Measurements from ENCODE around the gene SRF.

The SRF gene

GRCh38 chr6:43180985-43181384 is 9.9 kb downstream of the SRF start:
- no peak overlapping the region for H3K4me3 ChIP-seq (ENCODE audit: low read length)

DNA sequence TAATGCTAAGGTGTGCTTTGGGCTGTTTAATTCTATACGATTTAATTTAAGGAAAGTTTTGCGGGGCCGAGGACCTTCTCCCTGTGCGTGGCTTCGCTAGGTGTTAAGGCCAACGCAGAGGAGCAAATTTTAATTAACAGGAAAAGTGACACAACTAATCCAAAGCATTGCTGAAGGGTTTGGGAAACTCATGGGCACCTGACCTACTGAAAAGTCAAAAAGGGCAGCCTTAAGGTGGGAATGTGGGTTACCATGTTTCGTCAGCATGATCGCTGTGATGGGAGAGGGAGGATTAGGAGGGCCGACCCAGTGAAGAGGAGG is 10.5 kb downstream of the SRF start:
- no peak for DNase-seq (ENCODE audit: low read depth, low spot score)
- H3K4me3 ChIP-seq (ENCODE audit: low read length), result peak overlapping the region; percentile 90

More at GRCh38 chr6:43180985-43181384, 9.9 kb downstream of the SRF start:
- no peak for DNase-seq (ENCODE audit: low read depth, low spot score)

DNA sequence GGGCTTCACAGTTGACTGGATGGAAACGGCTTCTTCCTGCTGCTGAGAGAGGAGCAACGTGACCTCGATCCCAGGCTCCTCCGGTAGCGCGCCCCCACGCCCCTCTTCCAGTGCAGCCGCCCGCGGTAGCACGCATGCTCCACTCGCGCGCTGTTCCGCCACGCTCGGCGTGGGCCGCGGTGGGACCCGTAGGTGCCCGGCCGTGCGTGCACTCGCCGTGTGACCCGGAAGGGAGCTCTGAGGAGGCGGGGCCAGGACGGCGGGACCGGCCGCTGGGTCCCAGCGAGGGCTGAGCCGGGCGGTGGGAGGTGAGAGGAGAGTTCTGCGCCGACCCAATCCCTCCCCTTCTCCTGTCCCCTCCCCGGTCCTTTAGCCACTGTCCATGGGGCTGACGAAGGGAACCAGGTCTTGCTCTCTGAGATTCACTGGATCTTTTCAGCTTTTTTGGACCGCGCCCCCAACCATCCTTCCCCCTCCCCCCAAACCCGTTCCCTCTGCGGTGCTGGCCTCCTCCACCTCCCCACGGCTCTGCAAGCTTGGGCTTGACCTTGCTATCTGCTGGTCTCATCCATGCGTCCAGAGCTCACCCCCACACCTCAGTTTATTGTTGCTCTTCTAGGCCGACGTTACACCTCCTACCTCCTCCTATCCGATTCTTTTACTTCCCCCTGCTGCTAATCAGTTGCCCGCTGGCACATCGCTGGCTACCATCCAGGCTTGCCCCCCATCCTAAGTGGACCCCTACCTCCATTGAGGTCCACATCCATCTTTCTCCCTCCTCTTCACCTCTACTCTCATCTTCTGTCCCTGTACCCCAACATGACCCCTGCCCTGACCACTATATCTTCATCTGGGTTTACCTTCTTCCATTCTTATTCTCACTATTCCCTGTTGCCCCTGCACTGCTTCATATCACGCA is 11.1 kb downstream of the SRF start, which contains the start of gene CUL9:
Gene CUL9, plus strand, starts transcription at position 255 of the 919 bp plus-strand sequence. CDS start 2,115 bp downstream, outside the sequence.
- peak; percentile 66 for DNase-seq (ENCODE audit: low read depth, low spot score)
- peak within 1 kb of the TSS; percentile 90 for H3K4me3 ChIP-seq (ENCODE audit: low read length)

- H3K4me3 ChIP-seq (ENCODE audit: low read length), result peak overlapping the region; percentile 90
- DNase-seq (ENCODE audit: low read depth, low spot score), result no peak
Observed at GRCh38 chr6:43183441-43183840, 12.4 kb downstream of the SRF start.

GRCh38 chr6:43184268-43184985 is 13.4 kb downstream of the SRF start:
- H3K4me3 ChIP-seq (ENCODE audit: low read length), result no peak overlapping the region
- no peak for DNase-seq (ENCODE audit: low read depth, low spot score)

DNA sequence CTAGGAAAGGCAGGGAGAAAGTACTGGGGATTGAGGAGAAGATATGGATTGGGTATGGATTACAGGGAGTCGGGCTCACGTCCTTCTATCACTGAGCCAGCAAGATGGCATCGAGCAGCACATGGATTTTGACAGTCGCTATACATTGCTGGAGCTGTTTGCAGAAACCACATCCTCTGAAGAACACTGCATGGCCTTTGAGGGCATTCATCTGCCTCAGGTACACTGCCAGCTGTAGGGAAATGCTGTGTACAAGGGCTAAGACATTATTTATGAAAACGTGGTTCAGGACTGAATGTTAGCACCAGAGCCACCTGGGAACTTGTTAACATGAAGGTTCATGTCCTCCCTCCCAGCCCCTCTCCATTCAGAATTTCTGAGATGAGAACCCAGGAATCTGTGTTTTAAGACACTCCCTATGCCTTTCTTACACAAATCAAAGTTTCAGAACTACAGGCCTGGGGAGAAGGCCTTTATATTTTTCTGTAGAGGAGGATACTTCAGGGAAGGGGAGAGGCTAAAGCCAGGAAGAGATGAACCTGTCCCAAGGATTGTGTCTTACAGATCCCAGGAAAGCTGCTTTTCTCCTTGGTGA is 14.4 kb downstream of the SRF start:
- DNase-seq (ENCODE audit: low read depth, low spot score), result peak; percentile 87
- no peak overlapping the region for H3K4me3 ChIP-seq (ENCODE audit: low read length)

- no peak overlapping the region for H3K4me3 ChIP-seq (ENCODE audit: low read length)
Observed at GRCh38 chr6:43186019-43186418, 14.9 kb downstream of the SRF start.

GRCh38 chr6:43186706-43187105 is 15.6 kb downstream of the SRF start:
- DNase-seq (ENCODE audit: low read depth, low spot score), result no peak

More at GRCh38 chr6:43186019-43186418, 14.9 kb downstream of the SRF start:
- no peak for DNase-seq (ENCODE audit: low read depth, low spot score)

GRCh38 chr6:43187821-43188220 is 16.8 kb downstream of the SRF start:
- DNase-seq (ENCODE audit: low read depth, low spot score), result no peak

More at GRCh38 chr6:43186706-43187105, 15.6 kb downstream of the SRF start:
- H3K4me3 ChIP-seq (ENCODE audit: low read length), result no peak overlapping the region

GRCh38 chr6:43188426-43188825 is 17.4 kb downstream of the SRF start:
- no peak overlapping the region for H3K4me3 ChIP-seq (ENCODE audit: low read length)
- no peak for DNase-seq (ENCODE audit: low read depth, low spot score)

More at GRCh38 chr6:43187821-43188220, 16.8 kb downstream of the SRF start:
- no peak overlapping the region for H3K4me3 ChIP-seq (ENCODE audit: low read length)

GRCh38 chr6:43189776-43190304 is 18.8 kb downstream of the SRF start:
- H3K4me3 ChIP-seq (ENCODE audit: low read length), result no peak overlapping the region
- no peak for DNase-seq (ENCODE audit: low read depth, low spot score)

- H3K4me3 ChIP-seq (ENCODE audit: low read length), result no peak overlapping the region
- DNase-seq (ENCODE audit: low read depth, low spot score), result no peak
Observed at GRCh38 chr6:43192911-43193310, 21.8 kb downstream of the SRF start.

DNA sequence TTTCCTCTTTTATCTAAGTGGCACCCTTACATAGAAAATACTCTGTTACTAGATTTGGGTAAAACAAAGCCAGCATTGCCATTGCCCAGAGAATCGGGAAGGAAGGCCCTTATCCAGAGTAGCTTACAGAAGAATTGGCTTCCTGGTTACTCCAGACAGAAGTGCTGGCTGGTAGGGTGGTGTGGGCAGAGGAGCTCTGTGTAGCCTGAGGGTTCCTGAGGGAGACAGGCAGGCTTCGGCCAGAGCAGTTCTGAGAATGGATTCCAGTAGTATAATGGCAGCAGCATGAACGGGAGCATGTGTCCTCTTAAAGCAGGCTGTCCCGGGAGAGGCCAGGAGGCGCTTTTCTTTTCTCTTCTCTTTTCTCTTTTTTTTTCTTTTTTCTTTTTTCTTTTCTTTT is 22.9 kb downstream of the SRF start:
- DNase-seq (ENCODE audit: low read depth, low spot score), result no peak
- no peak overlapping the region for H3K4me3 ChIP-seq (ENCODE audit: low read length)

GRCh38 chr6:43196337-43196736 is 25.3 kb downstream of the SRF start:
- no peak overlapping the region for H3K4me3 ChIP-seq (ENCODE audit: low read length)
- DNase-seq (ENCODE audit: low read depth, low spot score), result no peak

DNA sequence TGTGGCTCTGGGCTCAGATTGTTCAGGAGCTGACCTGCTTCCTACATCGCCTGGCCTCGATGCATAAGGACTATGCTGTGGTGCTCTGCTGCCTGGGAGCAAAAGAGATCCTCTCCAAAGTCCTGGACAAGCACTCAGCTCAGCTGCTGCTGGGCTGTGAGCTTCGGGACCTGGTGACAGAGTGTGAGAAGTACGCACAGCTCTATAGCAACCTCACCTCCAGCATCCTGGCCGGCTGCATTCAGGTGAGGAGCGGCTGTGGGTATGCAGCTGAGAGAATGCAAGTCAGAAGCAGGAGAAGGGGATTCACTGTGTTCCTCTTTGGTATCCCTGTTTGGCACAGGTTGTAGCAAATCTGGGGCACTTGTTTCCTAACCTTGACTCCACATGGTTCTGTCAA is 28.8 kb downstream of the SRF start:
- DNase-seq (ENCODE audit: low read depth, low spot score), result no peak
- H3K4me3 ChIP-seq (ENCODE audit: low read length), result no peak overlapping the region

GRCh38 chr6:43200541-43200940 is 29.5 kb downstream of the SRF start:
- DNase-seq (ENCODE audit: low read depth, low spot score), result no peak
- no peak overlapping the region for H3K4me3 ChIP-seq (ENCODE audit: low read length)

DNA sequence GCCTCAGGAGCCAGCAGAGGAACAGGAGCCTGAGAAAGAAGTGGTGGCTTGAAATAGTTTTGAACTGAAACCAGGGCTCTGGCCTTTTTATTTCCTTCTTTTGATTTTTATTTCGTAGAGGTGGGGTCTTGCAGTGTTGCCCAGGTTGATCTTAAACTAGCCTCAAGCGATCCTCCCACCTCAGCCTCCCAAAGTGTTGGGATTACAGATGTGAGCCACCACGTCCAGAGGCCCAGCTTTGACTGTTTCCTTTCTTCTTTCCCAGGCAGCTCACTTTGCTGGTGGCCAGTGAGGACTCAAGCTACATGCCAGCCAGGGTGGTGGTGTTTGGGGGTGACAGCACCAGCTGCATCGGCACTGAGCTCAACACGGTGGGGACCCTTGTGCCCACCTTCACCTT is 31.4 kb downstream of the SRF start:
- no peak for DNase-seq (ENCODE audit: low read depth, low spot score)
- no peak overlapping the region for H3K4me3 ChIP-seq (ENCODE audit: low read length)

- DNase-seq (ENCODE audit: low read depth, low spot score), result no peak
- no peak overlapping the region for H3K4me3 ChIP-seq (ENCODE audit: low read length)
Observed at GRCh38 chr6:43203029-43203717, 32.1 kb downstream of the SRF start.

GRCh38 chr6:43203718-43204095 is 32.6 kb downstream of the SRF start:
- DNase-seq (ENCODE audit: low read depth, low spot score), result no peak
- no peak overlapping the region for H3K4me3 ChIP-seq (ENCODE audit: low read length)
